Ureter (tissue), 1 donor: Measurements from ENCODE around the gene SCAF1. TPM values are rescaled to one million over a fixed set of nuclear protein-coding genes. Genes with fewer than 3 reads are reported as not detected.
A peak's percentile ranks its signal among the peaks of the same experiment; 100 is the strongest.

ENCODE experiments used
- DNase-seq: peaks from one replicate; pipeline ENCODE4 v3.0.0-alpha.2; 2020; ENCODE audit warnings: low spot score
- total RNA-seq: library from RNA; stranded (reverse); gene quantifications from one replicate; pipeline ENCODE4 v1.2.4, GENCODE V29; 2023
- donor health status: DM: yes; HTN: yes; CAD: no.

SCAF1 gene
- total RNA-seq, 1 donor from 2014 or later: 55.7 TPM

- no peak for DNase-seq
Observed at GRCh38 chr19:49646586-49646985, 4.6 kb downstream of the SCAF1 start.

- DNase-seq: no peak
Observed at GRCh38 chr19:49651029-49651819, 9.2 kb downstream of the SCAF1 start.

- DNase-seq: no peak
Observed at GRCh38 chr19:49651820-49652550, 10.0 kb downstream of the SCAF1 start.

- no peak for DNase-seq
Observed at GRCh38 chr19:49652551-49653465, 10.8 kb downstream of the SCAF1 start.

- DNase-seq: no peak
Observed at GRCh38 chr19:49653466-49653806, 11.4 kb downstream of the SCAF1 start.

GRCh38 chr19:49654581-49654980 lies 12.6 kb downstream of the SCAF1 start:
- no peak for DNase-seq

- DNase-seq: no peak
Observed at GRCh38 chr19:49655570-49656455, 13.8 kb downstream of the SCAF1 start.

GRCh38 chr19:49656456-49657109 lies 14.6 kb downstream of the SCAF1 start:
- no peak for DNase-seq

- DNase-seq: no peak
Observed at GRCh38 chr19:49657493-49658138, 15.6 kb downstream of the SCAF1 start.

- DNase-seq: no peak
Observed at GRCh38 chr19:49658139-49658517, 16.1 kb downstream of the SCAF1 start.

GRCh38 chr19:49658566-49659442 lies 16.8 kb downstream of the SCAF1 start:
- DNase-seq: no peak

GRCh38 chr19:49660338-49660961 lies 18.4 kb downstream of the SCAF1 start:
- DNase-seq: no peak

GRCh38 chr19:49662011-49662410 lies 20.0 kb downstream of the SCAF1 start:
- no peak for DNase-seq

GRCh38 chr19:49663224-49663623 lies 21.2 kb downstream of the SCAF1 start:
- DNase-seq: no peak

GRCh38 chr19:49664171-49665035 lies 22.4 kb downstream of the SCAF1 start:
- peak; percentile 94 for DNase-seq

- DNase-seq: no peak
Observed at GRCh38 chr19:49665036-49665350, 23.0 kb downstream of the SCAF1 start.

- DNase-seq: peak; percentile 99
Observed at GRCh38 chr19:49665351-49666119, 23.5 kb downstream of the SCAF1 start, which contains the start of the genes BCL2L12 and IRF3. TSS of gene BCL2L12 (plus strand) at chr19:49665933. CDS start at chr19:49666693, 760 bp downstream. TSS of gene IRF3 (minus strand) at chr19:49665857. CDS start at chr19:49664838, 1,019 bp downstream.
